Esophagus squamous epithelium (tissue), 5 donors: ENCODE data around the gene INSYN1. TPM values are rescaled to one million over a fixed set of nuclear protein-coding genes. Genes with fewer than 3 reads are reported as not detected.

ENCODE experiments used
- DNase-seq: peaks from one replicate; lab custom pipeline; 2025; lab: John Stamatoyannopoulos, UW
- H3K27ac ChIP-seq, 4 donors: fragments of 200-600 bp; sonication (generic); one replicate each; pipeline ENCODE4 v1.5.1; 2016 to 2019; ENCODE audit warnings: mild to moderate bottlenecking in 1 of 4
- H3K27me3 ChIP-seq, 4 donors: fragments of 200-600 bp; sonication (generic); 1 replicate in 3 of 4; 2 replicates in 1 of 4; pipeline versions ENCODE4 v1.5.1 to v1.6.0; 2017 to 2021; ENCODE audit warnings: antibody characterized with exemption in 1 of 4
- H3K36me3 ChIP-seq, 3 donors: fragments of 200-600 bp; sonication (generic); one replicate each; pipeline ENCODE4 v1.5.1; 2016 to 2019
- H3K4me1 ChIP-seq, 3 donors: fragments of 200-600 bp; sonication (generic); one replicate each; pipeline ENCODE4 v1.5.1; 2017 to 2019
- H3K4me3 ChIP-seq, 4 donors: fragments of 200-600 bp; sonication (generic); 1 replicate in 3 of 4; 2 replicates in 1 of 4; pipeline ENCODE4 v1.5.1; 2016 to 2019; ENCODE audit warnings: mild to moderate bottlenecking in 2 of 4, moderate library complexity in 1 of 4
- H3K9me3 ChIP-seq, 3 donors: fragments of 200-600 bp; sonication (generic); one replicate each; pipeline ENCODE4 v1.5.1; 2016 to 2019
- POLR2A ChIP-seq, 4 donors: fragments of 450-650 bp; IDR thresholded peaks; one replicate each; pipeline ENCODE4 v1.6.1; 2017; ENCODE audit warnings: antibody characterized with exemption in 4 of 4, mild to moderate bottlenecking in 4 of 4, moderate library complexity in 3 of 4
- WGBS, 2 donors: methylation state at CpG; one replicate each; pipeline ENCODE4 v1.1.5; 2018; 5-methylcytosine and 5-hydroxymethylcytosine counted together
- intact Hi-C: fragments of 100-400 bp; cut with DNase I; formaldehyde crosslinking; loops from one replicate; pipeline ENCODE4 v1.15.0; 2022
- total RNA-seq, 4 donors: library from RNA; depleted of rRNA; stranded (reverse); fragments of >200 nt; gene quantifications; one replicate each; pipeline ENCODE4 v1.1.0, GENCODE V29; 2016
- TF ChIP-seq, protein P1 (sequence below), 6 experiments: fragments of 450-650 bp in 4 of 6; fragments of 200-600 bp in 2 of 6; sonication (generic) in 2 of 6; IDR thresholded peaks; one replicate each; pipeline ENCODE4 v1.5.1; 2016 to 2019; ENCODE audit warnings: antibody characterized with exemption in 6 of 6, mild to moderate bottlenecking in 4 of 6, moderate library complexity in 4 of 6
- donor health status: DM: yes; HTN: yes; CAD: no.

The INSYN1 gene
- total RNA-seq, 4 donors from 2014 or later: 0.38 to 20.9 (median 9.3) TPM

DNA sequence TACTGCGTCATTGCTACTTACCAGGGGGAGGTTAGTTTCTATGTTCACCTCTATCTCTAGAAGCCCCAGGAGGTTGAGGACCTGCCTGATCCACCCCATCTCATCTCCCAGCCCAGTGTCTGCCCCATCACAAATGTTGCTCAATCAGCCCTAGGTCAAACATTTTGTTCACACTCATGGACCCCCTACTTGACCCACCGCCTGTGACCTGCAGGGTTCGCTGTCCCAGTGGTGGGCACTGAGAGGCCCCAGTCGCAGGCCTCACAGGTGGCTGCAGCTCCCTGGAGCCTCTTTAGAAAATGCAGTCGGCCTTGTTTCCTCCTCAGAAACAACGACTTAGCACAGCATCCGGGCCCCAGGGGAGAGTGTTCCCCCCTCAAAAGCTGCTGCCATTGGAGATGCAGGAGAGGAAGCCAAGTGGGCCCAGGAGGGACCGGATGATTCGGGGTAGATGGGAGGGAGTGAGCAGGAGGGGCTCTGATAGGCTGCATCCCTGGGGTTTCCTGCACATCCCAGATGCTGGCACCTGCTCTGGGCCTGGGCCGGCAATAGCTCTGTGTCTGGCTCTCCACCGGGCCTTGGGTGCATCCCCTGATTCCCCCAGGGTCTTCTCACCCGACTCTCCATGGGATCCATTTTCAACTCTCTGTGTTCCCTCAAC, 18.4 kb upstream of the INSYN1 start:
- Histone ChIP-seq H3K9me3 (no peaks in the 10 kb centered on the region), H3K27me3 (no peaks in the 10 kb centered on the region), H3K27ac (no peak overlapping the region), H3K4me3 (no peak overlapping the region), H3K36me3 (no peaks in the 10 kb centered on the region), H3K4me1 (peaks cover 4 to 66% (median 5%) of the 10 kb centered on the region in 3 donors)
- intact Hi-C loops: no loop called here
- TF ChIP-seq POLR2A (IDR thresholded peaks at IDR 0.05): no peak
- TF ChIP-seq, protein P1, sequence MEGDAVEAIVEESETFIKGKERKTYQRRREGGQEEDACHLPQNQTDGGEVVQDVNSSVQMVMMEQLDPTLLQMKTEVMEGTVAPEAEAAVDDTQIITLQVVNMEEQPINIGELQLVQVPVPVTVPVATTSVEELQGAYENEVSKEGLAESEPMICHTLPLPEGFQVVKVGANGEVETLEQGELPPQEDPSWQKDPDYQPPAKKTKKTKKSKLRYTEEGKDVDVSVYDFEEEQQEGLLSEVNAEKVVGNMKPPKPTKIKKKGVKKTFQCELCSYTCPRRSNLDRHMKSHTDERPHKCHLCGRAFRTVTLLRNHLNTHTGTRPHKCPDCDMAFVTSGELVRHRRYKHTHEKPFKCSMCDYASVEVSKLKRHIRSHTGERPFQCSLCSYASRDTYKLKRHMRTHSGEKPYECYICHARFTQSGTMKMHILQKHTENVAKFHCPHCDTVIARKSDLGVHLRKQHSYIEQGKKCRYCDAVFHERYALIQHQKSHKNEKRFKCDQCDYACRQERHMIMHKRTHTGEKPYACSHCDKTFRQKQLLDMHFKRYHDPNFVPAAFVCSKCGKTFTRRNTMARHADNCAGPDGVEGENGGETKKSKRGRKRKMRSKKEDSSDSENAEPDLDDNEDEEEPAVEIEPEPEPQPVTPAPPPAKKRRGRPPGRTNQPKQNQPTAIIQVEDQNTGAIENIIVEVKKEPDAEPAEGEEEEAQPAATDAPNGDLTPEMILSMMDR (IDR thresholded peaks at IDR 0.05): no peak
- DNase-seq: no peak
- 73 to 77% methylated on average over 2 to 4 of the region's 12 CpGs for WGBS, 2 donors

- DNase-seq: no peak
- Histone ChIP-seq H3K4me3 (no peak overlapping the region), H3K4me1 (peaks cover 2 to 59% (median 3%) of the 10 kb centered on the region in 3 donors), H3K36me3 (no peaks in the 10 kb centered on the region), H3K9me3 (no peaks in the 10 kb centered on the region), H3K27ac (peak overlapping the region in 1 of 4 donors; percentile 54), H3K27me3 (no peaks in the 10 kb centered on the region)
- TF ChIP-seq POLR2A (IDR thresholded peaks at IDR 0.05): no peak
- TF ChIP-seq, protein P1 (IDR thresholded peaks at IDR 0.05): no peak
- WGBS, 2 donors: 31 to 63% methylated on average over 1 of the region's 1 CpG
- intact Hi-C loops: no loop called here
These were observed 16.9 kb upstream of the INSYN1 start for GRCh38 chr15:73770050-73770449.

DNA sequence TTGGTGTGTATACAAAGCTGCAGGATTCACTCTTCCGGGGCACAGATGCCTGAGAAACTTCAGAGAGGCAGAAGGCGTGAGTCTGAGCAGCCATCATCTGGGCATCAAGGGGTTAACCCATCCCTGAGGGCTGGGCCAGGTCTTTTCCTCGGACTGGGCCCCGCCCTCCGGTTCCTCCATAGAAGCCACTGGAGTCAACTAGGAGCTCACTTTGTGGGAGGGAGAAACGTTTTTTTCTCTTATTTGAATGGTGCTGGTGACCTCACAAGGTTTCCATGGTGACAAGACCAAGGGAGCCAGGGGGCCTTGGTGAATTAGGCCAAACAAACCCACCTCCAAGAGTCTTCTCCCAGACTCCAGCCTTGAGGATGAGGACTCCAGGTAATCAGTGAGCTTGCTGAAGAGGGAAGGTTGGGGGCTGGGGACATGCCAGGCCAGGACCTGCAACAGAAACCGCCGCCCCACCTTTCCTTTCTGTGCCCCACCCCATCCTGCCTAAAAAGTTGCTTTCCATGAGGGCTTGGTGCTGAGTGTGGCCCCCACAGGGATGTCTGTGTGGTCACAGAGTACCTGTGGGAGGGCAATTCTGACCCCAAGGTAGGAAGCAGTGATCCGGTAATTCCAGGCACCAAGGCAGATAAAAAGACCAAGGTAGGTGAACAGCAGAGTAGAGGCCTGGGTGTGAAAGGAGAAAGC, 14.8 kb upstream of the INSYN1 start:
- Histone ChIP-seq H3K36me3 (no peaks in the 10 kb centered on the region), H3K27me3 (no peaks in the 10 kb centered on the region), H3K9me3 (no peaks in the 10 kb centered on the region), H3K4me1 (peaks cover 0 to 54% (median 4%) of the 10 kb centered on the region in 3 donors), H3K27ac (no peak overlapping the region), H3K4me3 (no peak overlapping the region)
- DNase-seq: no peak
- intact Hi-C loops: no loop called here
- 69 to 90% methylated on average over 3 to 5 of the region's 9 CpGs for WGBS, 2 donors
- TF ChIP-seq POLR2A (IDR thresholded peaks at IDR 0.05): no peak
- TF ChIP-seq, protein P1 (IDR thresholded peaks at IDR 0.05): no peak

GRCh38 chr15:73766598-73766997, 13.4 kb upstream of the INSYN1 start:
- no peak for DNase-seq
- intact Hi-C loops: no loop called here
- Histone ChIP-seq H3K9me3 (no peaks in the 10 kb centered on the region), H3K27ac (no peak overlapping the region), H3K36me3 (no peaks in the 10 kb centered on the region), H3K4me3 (no peak overlapping the region), H3K27me3 (no peaks in the 10 kb centered on the region), H3K4me1 (peaks cover 0 to 47% (median 4%) of the 10 kb centered on the region in 3 donors)
- TF ChIP-seq POLR2A (IDR thresholded peaks at IDR 0.05): no peak
- TF ChIP-seq, protein P1 (IDR thresholded peaks at IDR 0.05): no peak
- WGBS, 2 donors: 64 to 88% methylated on average over 1 of the region's 1 CpG

DNA sequence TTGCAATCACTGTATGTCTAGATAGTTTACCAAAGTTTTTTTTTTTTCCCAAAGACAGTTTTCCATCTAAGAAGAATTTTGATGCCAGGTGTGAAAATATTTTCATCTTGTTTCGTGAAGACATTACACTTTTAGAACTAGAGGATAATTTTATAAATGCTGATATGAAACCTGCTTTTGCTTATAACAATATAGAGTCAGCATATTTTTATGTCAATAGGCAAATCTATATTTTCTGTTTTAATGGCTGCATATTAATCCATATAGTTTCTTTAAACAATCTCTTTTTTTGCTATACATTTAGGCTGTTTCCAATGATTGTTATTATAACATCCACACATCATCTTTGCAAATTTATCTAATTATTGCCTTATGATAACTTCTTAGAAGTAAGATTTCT, 12.6 kb upstream of the INSYN1 start:
- H3K36me3 ChIP-seq: no peaks in the 10 kb centered on the region
- TF ChIP-seq, protein P1 (IDR thresholded peaks at IDR 0.05): no peak
- no peak for TF ChIP-seq POLR2A (IDR thresholded peaks at IDR 0.05)
- peaks cover 0 to 43% (median 4%) of the 10 kb centered on the region in 3 donors for H3K4me1 ChIP-seq
- H3K9me3 ChIP-seq: no peaks in the 10 kb centered on the region
- intact Hi-C loops: no loop called here
- no peak overlapping the region for H3K4me3 ChIP-seq
- WGBS, 2 donors: 63 to 72% methylated on average over 1 of the region's 1 CpG
- DNase-seq: no peak
- H3K27ac ChIP-seq: no peak overlapping the region
- no peaks in the 10 kb centered on the region for H3K27me3 ChIP-seq
